IPS DF 4.7 (cell line): Measurements from ENCODE around the gene SPG7.
"Not testable (repeated sequence)": the region's sequence is repeated elsewhere in the genome, so short reads cannot be mapped to it uniquely, and the experiment has no call there.

Source experiments
- DNase-seq: peaks from one replicate; pipeline ENCODE4 v3.0.0-alpha.2; 2013; ENCODE audit warnings: low spot score; ENCODE audit errors: extremely low read depth

Gene SPG7

GRCh38 chr16:89577055-89577759, 69.0 kb downstream of the SPG7 start:
- no peak for DNase-seq

GRCh38 chr16:89579351-89579750, 71.1 kb downstream of the SPG7 start:
- no peak for DNase-seq

- no peak for DNase-seq
These were observed 73.0 kb downstream of the SPG7 start for GRCh38 chr16:89581045-89581695.

GRCh38 chr16:89581861-89582563, 73.8 kb downstream of the SPG7 start:
- no peak for DNase-seq

- no peak for DNase-seq
These were observed 74.5 kb downstream of the SPG7 start for GRCh38 chr16:89582614-89583196.

- DNase-seq: no peak
These were observed 75.1 kb downstream of the SPG7 start for GRCh38 chr16:89583197-89583894.

- DNase-seq: no peak
These were observed 75.9 kb downstream of the SPG7 start for GRCh38 chr16:89583895-89584644.

GRCh38 chr16:89584768-89585549, 76.8 kb downstream of the SPG7 start:
- no peak for DNase-seq

GRCh38 chr16:89586218-89586617, 78.0 kb downstream of the SPG7 start:
- no peak for DNase-seq

- no peak for DNase-seq
These were observed 78.7 kb downstream of the SPG7 start for GRCh38 chr16:89586853-89587252.

- not testable (repeated sequence) for DNase-seq
These were observed 79.5 kb downstream of the SPG7 start for GRCh38 chr16:89587676-89588075.

- no peak for DNase-seq
These were observed 80.4 kb downstream of the SPG7 start for GRCh38 chr16:89588413-89589109.

GRCh38 chr16:89589241-89589926, 81.2 kb downstream of the SPG7 start:
- DNase-seq: no peak

GRCh38 chr16:89593841-89594240, 85.6 kb downstream of the SPG7 start:
- no peak for DNase-seq

GRCh38 chr16:89595330-89596060, 87.3 kb downstream of the SPG7 start:
- DNase-seq: no peak

- DNase-seq: no peak
These were observed 88.0 kb downstream of the SPG7 start for GRCh38 chr16:89596061-89596689.

- no peak for DNase-seq
These were observed 88.9 kb downstream of the SPG7 start for GRCh38 chr16:89596957-89597649.
